ENCODE measurements around the gene HADHA.

Gene HADHA

GRCh38 chr2:26214759-26215158 lies 29.7 kb downstream of the HADHA start:
- H3K27me3 ChIP-seq (ENCODE audit: insufficient read depth, poor library complexity, severe bottlenecking), result no peaks in the 10 kb centered on the region
- H3K27ac ChIP-seq (replicated peaks), result no peak overlapping the region
- DNase-seq (ENCODE audit: low read depth in 1 of 2, low spot score in 1 of 2), result no peak
- peak; percentile 79 for TF ChIP-seq SPI1 (IDR thresholded peaks at IDR 0.05; ENCODE audit: borderline replicate concordance, low read depth)
- TF ChIP-seq REST (IDR thresholded peaks at IDR 0.05; ENCODE audit: insufficient replicate concordance, low read depth), result no peak
- no peak overlapping the region for H3K4me3 ChIP-seq (replicated peaks; ENCODE audit: insufficient read depth, low read length)

GRCh38 chr2:26212011-26212410 lies 32.4 kb downstream of the HADHA start:
- H3K27ac ChIP-seq (replicated peaks), result no peak overlapping the region
- no peak for DNase-seq (ENCODE audit: low read depth in 1 of 2, low spot score in 1 of 2)
- no peak for TF ChIP-seq POLR2AphosphoS5 (IDR thresholded peaks at IDR 0.05; ENCODE audit: low read depth)
- no peak for TF ChIP-seq GABPA (IDR thresholded peaks at IDR 0.05; ENCODE audit: low read depth)
- H3K4me3 ChIP-seq (replicated peaks; ENCODE audit: insufficient read depth, low read length), result no peak overlapping the region
- H3K27me3 ChIP-seq (ENCODE audit: insufficient read depth, poor library complexity, severe bottlenecking), result no peaks in the 10 kb centered on the region

GRCh38 chr2:26203906-26204305 lies 40.5 kb downstream of the HADHA start:
- H3K27me3 ChIP-seq (ENCODE audit: insufficient read depth, poor library complexity, severe bottlenecking), result no peaks in the 10 kb centered on the region
- no peak overlapping the region for H3K4me3 ChIP-seq (replicated peaks; ENCODE audit: insufficient read depth, low read length)
- DNase-seq (ENCODE audit: low read depth in 1 of 2, low spot score in 1 of 2), result no peak
- H3K27ac ChIP-seq (replicated peaks), result no peak overlapping the region
- TF ChIP-seq CTCF (IDR thresholded peaks at IDR 0.05; ENCODE audit: insufficient read depth, low read length) (no peak), REST (IDR thresholded peaks at IDR 0.05; ENCODE audit: insufficient replicate concordance, low read depth) (no peak), SPI1 (IDR thresholded peaks at IDR 0.05; ENCODE audit: borderline replicate concordance, low read depth) (no peak), GABPA (IDR thresholded peaks at IDR 0.05; ENCODE audit: low read depth) (no peak), POLR2AphosphoS5 (IDR thresholded peaks at IDR 0.05; ENCODE audit: low read depth) (no peak)

GRCh38 chr2:26202981-26203490 lies 41.4 kb downstream of the HADHA start:
- DNase-seq (ENCODE audit: low read depth in 1 of 2, low spot score in 1 of 2), result no peak
- H3K27me3 ChIP-seq (ENCODE audit: insufficient read depth, poor library complexity, severe bottlenecking), result no peaks in the 10 kb centered on the region
- no peak overlapping the region for H3K4me3 ChIP-seq (replicated peaks; ENCODE audit: insufficient read depth, low read length)
- no peak overlapping the region for H3K27ac ChIP-seq (replicated peaks)
- TF ChIP-seq CTCF (IDR thresholded peaks at IDR 0.05; ENCODE audit: insufficient read depth, low read length), result no peak
- TF ChIP-seq REST (IDR thresholded peaks at IDR 0.05; ENCODE audit: insufficient replicate concordance, low read depth), result no peak

Data from HL-60 (cell line).